GM19351 (cell line): ENCODE data around the gene ZNF593OS.

ENCODE experiments used
- ATAC-seq: cut with Tn5 transposase; IDR thresholded peaks from one replicate; pipeline ENCODE4 v1.9.1; 2021; ENCODE audit warnings: mild to moderate bottlenecking, moderate library complexity; ENCODE audit not compliant: unreplicated experiment

Gene ZNF593OS

DNA sequence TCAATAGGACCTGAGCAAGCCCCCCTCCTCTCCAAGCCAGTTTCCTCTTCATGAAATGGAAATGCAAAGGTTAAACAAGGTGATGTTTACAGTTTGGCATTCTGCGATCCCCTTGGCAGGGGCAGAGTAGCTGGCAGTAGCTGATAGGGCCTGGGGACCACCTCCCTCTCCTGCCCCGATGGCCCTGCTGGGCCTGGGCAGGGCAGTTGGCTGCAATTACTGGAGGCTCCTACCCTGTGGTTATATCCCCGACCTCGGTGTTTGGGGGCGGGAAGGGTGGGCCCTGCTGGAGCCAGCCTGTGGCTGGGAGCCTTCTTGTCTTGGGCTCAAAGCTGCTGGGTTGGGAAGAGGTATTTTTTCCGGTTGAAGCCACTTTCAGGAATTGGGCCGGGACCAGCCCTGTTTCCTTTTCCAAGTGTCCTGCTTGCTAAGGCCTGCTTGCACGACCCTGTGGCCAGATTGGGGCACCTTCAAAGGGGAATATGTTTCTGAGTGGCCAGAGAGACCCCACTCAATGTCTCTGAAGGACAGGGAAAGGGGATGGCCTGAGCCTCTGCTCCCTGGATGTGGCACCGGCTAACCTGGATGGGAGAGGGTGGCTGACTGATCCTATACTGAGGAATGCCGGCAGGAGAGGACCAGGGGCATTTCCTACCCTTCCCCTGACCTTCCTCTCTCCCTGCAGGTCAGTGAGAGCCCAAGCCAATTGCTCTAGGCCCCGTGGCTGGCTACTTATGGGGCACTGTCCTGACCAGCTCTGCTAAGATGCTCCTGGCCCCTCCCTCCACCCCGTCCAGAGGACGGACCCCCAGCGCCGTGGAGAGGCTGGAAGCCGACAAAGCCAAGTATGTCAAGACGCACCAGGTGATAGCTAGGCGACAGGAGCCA, 10.9 kb downstream of the ZNF593OS start:
- no peak for ATAC-seq

DNA sequence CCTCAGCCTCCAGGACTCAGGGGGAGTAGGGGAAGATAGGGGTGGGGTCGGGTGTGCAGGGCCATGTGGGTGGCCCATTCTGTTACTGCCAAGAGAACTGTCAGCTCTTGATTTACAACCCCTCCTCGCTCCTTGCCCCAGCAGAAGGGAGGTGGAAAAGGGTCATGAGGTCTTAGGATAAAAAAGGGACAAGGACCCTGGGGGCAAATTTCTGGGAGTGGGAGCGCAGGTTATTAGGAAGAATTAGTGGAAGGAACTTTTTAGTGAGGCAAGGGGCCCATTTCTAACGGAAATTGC, 11.9 kb downstream of the ZNF593OS start:
- ATAC-seq = no peak

GRCh38 chr1:26158908-26159742, 12.5 kb downstream of the ZNF593OS start, which contains the start of gene FAM110D:
FAM110D (plus strand) TSS chr1:26159079; CDS start chr1:26161292, 2,213 bp downstream.
- no peak for ATAC-seq

GRCh38 chr1:26158271-26158907, 13.2 kb downstream of the ZNF593OS start:
- ATAC-seq = no peak

DNA sequence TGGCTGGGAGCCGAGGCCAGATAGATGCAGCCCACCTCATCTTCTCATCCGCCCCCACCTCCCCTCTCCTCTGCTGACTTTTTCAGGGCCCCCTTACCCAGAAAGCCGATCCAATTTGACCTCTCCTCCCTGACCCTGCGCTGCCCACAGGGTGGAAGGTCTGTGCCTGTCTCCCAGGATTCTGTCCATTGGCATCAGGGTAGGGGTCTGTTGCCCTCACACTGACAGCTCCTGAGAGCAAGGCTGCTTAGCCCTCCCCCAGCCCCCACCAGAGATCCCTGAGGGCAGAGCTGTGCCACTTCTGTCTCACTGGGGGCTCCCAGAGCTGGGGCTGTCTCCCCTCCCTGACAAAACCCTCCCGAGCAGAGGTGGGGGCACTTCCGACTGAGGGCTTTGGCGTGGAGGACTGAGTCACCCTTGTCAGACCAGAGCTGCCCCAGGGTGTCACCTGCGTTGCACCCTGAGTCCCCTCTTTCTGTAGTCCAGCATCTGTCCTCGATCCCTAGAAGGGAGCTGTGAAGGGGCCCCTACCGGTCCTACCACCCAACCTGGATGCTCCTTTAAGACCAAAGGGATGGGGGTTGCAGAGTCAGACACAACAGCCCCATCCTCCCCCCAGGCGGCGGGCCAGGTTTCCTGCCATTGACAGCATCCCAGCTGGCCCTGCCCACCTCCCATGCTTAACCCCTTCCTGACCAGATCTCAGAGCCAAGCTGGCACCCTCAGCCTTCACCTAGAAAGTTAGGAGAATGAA, 15.2 kb downstream of the ZNF593OS start:
- ATAC-seq = no peak

- ATAC-seq = no peak
These were observed 16.0 kb downstream of the ZNF593OS start for GRCh38 chr1:26155370-26156284.

GRCh38 chr1:26154750-26155149, 16.9 kb downstream of the ZNF593OS start:
- ATAC-seq = no peak

DNA sequence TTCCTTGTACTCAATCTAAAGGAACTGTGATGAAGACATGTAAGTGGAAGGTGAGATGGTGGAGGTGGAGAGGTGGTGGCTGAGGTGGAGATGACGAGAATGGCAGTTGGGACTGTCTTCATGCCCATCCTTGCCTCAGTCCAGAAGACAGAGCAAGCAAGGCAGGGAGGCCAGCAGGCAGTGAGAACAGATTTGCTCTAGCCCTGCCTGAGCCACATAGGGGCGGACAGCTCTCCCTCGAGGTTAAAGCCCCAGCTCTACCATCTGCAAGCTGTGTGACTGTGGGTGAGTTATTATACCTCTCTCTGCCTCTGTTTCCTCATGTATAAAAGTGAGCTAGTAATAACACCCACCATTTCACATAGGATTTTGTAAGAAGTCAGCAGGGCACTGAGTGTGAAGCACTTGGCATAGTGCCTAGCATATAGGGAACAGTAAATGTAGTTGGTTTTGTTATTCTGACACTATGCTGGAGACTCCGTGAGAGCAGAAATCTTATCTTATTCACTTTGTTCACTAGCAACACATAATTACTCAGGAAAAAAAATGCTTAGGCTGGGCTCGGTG, 17.6 kb downstream of the ZNF593OS start:
- ATAC-seq = no peak

- no peak for ATAC-seq
These were observed 22.7 kb downstream of the ZNF593OS start for GRCh38 chr1:26148887-26149286.

DNA sequence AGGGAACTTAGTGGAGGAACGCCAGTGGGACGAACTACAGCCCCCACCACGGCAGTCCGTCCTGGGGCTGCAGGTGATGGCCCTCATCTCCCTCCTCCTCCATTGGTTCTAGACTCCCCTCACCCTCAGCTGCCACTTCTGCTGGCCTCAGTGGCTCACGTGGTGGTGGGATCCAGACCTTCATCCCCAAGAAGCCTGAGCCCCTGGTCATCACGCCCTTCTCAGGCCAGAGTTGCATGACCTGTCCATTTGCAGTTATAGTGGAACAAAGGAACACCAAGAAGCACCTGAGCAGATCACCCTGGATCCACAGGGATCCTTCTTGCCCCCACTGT, 25.7 kb downstream of the ZNF593OS start:
- no peak for ATAC-seq

DNA sequence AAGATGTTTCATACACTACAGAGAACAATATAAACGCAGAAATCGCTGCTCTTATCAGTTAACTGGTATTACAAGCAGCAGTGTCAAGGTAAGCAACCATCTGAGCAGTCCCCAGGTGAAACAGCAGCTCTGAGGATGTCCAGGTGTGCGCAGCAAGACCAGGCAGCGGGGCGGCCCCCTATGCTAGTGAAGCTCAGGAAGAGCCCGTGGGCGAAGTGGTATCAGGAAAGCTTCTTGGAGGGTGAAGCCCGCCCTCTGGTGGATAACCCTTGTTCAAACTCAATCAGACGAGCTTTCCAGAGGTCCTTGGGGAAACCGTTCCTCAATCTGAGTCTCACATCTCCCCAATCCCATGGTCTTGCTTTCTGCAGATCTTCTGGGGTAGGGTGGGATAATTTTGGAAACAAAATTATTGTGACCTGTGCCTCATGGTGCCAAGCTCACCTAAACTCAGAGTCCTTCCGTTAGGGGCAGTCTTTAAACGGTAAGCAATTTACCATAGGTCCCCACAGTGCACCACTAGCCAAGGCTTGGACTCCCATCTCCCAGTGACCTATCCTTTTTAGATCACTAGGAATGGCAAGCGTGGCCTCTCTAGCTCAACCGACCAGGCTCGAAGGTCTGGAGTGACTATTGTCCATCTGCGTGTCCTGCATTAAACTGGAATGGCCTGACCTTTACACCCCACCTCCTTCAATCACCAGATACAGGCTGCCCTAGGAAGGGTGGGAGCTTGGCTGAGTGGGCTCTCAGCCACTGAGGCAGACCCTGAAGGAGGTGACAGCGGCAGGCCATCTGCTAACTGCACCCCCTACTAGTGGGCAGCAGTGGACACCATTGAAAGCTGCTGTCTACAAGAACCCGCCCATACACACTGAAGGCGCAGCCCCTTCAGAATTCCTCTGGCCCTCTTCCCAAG, 26.3 kb downstream of the ZNF593OS start:
- no peak for ATAC-seq

DNA sequence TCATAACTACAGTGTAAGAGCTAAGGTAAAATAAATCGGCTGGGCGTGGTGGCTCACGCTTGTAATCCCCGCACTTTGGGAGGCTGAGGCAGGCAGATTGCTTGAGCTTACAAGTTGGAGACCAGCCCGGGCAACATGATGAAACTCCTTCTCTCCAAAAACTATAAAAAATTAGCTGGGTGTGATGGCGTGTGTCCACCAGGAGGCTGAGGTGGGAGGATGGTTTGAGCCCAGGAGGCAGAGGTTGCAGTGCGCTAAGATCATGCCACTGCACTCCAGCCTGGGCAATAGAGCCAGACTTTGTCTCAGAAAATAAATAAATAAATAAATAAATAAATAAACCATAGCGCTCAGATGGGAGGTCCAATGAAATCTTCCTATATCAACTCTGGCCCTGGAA, 29.5 kb downstream of the ZNF593OS start:
- no peak for ATAC-seq

DNA sequence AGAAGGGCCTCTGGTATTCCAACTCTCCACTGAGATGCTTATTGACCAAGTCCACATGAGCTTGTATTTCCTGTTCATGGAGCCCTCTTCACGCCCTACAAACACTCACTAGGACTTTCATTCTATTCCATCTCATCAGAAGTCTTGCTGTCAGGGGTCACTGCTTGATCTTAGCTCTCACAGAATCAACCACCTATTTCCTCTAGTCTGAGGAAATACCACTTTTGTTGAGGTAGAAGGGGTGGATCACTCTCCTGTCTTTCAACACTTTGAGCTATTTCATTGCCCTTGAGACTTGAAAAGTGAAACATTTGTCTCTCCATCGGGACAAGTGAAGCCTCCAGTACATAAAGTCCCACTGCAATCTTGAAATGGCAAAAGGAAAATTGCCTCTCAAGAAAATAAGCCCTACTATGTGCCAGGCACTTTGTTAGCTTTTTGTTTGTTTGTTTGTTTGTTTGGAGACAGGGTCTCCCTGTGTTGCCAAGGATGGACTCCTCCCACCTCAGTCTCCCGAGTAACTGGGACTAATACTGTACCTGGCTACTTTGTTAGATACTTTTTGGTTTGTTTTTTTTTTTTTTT, 32.6 kb downstream of the ZNF593OS start:
- ATAC-seq = no peak

DNA sequence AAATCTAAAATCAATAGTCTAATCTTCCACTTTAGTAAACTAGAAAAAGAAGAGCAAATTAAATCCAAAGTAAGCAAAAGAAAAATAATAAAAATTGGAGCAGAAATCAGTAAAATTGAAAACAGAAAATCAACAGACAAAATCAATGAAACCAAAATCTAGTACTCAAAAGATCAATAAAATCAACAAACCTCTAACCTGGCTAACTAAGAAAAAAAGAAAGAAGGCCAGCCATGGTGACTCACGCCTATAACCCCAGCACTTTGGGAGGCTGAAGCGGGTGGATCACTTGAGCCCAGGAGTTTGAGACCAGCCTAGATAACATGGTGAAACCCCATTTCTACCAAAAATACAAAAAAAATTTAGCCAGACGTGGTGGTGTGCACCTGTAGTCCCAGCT, 37.2 kb downstream of the ZNF593OS start:
- ATAC-seq = no peak

DNA sequence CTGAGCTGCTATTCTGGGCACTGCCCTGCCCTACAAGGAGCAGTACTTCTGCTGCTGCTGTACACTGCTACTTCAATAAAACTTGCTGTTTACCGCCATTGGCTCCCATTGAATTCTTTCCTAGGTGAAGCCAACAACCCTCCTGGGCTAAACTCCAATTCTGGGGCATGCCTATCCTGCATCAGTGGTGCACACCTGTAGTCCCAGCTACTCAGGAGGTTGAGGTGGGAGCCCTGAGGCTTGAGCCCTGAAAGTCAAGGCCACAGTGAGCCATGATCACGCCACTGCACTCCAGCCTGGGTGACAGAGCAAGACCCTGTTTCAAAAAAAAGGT, 38.8 kb downstream of the ZNF593OS start:
- ATAC-seq = no peak

DNA sequence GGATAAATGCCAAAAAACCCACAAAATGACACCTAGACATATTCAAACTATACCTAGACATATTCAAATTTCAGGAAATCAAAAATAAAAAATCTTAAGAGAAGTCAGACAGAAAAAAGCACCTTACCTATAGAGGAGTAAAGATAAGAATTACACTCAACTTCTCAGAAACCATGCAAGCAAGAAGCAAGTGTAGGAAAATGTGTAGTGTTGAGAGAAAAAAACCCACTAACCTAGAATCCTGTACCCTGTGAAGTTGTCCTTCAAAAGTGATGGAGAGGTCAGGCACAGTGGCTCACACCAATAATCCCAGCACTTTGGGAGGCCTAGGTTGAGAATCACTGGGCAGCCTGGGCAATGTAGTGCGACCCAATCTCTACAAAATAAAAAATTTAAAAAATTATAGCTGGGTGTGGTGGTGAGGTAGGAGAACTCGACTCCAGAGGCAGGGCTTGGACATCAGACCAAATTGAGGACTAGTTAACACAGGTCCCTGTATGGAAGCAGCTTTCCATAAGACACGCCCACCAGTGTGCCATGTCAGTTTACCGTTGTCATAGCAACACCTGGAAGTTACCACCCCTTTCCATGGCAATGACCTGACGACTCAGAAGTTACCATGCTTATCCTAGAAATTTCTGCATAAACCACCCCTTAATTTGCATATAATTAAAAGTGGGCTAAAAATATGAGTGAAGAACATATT, 39.4 kb downstream of the ZNF593OS start:
- ATAC-seq = no peak

- ATAC-seq = no peak
These were observed 40.9 kb downstream of the ZNF593OS start for GRCh38 chr1:26130695-26131094.

GRCh38 chr1:26129778-26130177, 41.9 kb downstream of the ZNF593OS start:
- no peak for ATAC-seq
